Tibial artery (tissue), 4 donors: ENCODE data around the gene LRRC10B.
A peak's percentile ranks its signal among the peaks of the same experiment; 100 is the strongest.

Experiments
- DNase-seq, 2 donors: peaks; one replicate each; pipeline ENCODE4 v3.0.0-alpha.2; 2019
- H3K27ac ChIP-seq, 2 donors: fragments of 200-600 bp; sonication (generic) in 1 of 2; 1 replicate in 1 of 2; 2 replicates in 1 of 2; pipeline ENCODE4 v1.5.1; 2018 to 2019; ENCODE audit warnings: mild to moderate bottlenecking in 1 of 2
- H3K27me3 ChIP-seq, 2 donors: fragments of 200-600 bp; sonication (generic) in 1 of 2; one replicate each; pipeline versions ENCODE4 v1.5.1 to v1.6.0; 2016 to 2019
- H3K36me3 ChIP-seq, 3 donors: fragments of 200-600 bp; sonication (generic) in 2 of 3; one replicate each; pipeline ENCODE4 v1.5.1; 2016 to 2019; ENCODE audit warnings: mild to moderate bottlenecking in 2 of 3
- H3K4me1 ChIP-seq, 4 donors: fragments of 200-600 bp; sonication (generic) in 2 of 4; 1 replicate in 3 of 4; 2 replicates in 1 of 4; pipeline ENCODE4 v1.5.1; 2016 to 2019
- H3K4me3 ChIP-seq, 2 donors: fragments of 200-600 bp; sonication (generic) in 1 of 2; 1 replicate in 1 of 2; 2 replicates in 1 of 2; pipeline ENCODE4 v1.5.1; 2018 to 2019; ENCODE audit warnings: mild to moderate bottlenecking in 2 of 2
- H3K9me3 ChIP-seq, 3 donors: fragments of 200-600 bp; sonication (generic) in 1 of 3; one replicate each; pipeline ENCODE4 v1.5.1; 2016 to 2019
- intact Hi-C: fragments of 100-400 bp; cut with DNase I; formaldehyde crosslinking; loops from one replicate; pipeline ENCODE4 v1.15.0; 2023; ENCODE audit warnings: low total_unique reads
- TF ChIP-seq, protein P1 (sequence below), 2 experiments: fragments of 200-600 bp in 1 of 2; fragments of 450-650 bp in 1 of 2; IDR thresholded peaks; one replicate each; pipeline ENCODE4 v1.5.1; 2017 to 2019; ENCODE audit warnings: antibody characterized with exemption in 2 of 2, mild to moderate bottlenecking in 1 of 2, moderate library complexity in 1 of 2

Gene LRRC10B

DNA sequence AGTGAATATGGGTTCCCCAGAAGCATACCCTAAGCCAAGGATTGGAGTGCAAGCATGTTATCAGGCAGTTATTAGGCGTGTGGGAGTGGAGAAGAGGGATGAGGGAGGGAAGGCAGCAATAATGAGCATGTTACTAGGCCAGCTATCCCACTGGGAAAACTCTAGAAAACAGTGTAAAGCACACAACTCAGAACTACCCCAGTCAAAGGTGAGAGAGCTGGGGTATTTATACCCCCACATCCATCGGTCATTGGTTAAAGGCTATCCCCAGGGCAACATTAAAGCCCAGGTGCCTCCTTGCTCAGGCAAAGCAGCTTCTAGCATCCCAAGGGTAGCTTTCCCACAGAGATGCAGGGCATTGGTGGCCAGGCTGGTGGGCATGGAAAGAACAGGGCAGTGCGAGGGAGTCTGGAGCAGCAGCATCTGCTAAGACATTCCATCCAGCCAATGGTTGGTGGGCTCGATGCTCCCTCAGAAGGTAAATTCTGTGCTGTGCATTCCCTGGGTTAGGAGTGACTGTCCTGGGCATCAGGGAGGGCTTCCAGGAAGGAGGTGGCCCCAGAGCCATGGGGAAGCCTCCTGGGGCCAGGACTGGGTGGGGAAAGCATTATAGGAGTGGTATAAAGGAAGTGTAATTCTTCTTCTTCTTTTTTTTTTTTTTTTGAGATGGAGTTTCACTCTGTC lies 21.1 kb upstream of the LRRC10B start:
- no peak for DNase-seq
- peaks cover 0 to under 1% of the 10 kb centered on the region in 2 donors for H3K27me3 ChIP-seq
- no peaks in the 10 kb centered on the region for H3K9me3 ChIP-seq
- H3K36me3 ChIP-seq = peaks cover 0 to 12% (median 0%) of the 10 kb centered on the region in 3 donors
- intact Hi-C loops = no loop called here
- H3K27ac ChIP-seq = peak overlapping the region; percentile 83 to 88
- no peak overlapping the region for H3K4me3 ChIP-seq
- peaks cover 0 to 34% (median 25%) of the 10 kb centered on the region in 4 donors for H3K4me1 ChIP-seq
- TF ChIP-seq, protein P1, sequence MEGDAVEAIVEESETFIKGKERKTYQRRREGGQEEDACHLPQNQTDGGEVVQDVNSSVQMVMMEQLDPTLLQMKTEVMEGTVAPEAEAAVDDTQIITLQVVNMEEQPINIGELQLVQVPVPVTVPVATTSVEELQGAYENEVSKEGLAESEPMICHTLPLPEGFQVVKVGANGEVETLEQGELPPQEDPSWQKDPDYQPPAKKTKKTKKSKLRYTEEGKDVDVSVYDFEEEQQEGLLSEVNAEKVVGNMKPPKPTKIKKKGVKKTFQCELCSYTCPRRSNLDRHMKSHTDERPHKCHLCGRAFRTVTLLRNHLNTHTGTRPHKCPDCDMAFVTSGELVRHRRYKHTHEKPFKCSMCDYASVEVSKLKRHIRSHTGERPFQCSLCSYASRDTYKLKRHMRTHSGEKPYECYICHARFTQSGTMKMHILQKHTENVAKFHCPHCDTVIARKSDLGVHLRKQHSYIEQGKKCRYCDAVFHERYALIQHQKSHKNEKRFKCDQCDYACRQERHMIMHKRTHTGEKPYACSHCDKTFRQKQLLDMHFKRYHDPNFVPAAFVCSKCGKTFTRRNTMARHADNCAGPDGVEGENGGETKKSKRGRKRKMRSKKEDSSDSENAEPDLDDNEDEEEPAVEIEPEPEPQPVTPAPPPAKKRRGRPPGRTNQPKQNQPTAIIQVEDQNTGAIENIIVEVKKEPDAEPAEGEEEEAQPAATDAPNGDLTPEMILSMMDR (IDR thresholded peaks at IDR 0.05) = no peak

DNA sequence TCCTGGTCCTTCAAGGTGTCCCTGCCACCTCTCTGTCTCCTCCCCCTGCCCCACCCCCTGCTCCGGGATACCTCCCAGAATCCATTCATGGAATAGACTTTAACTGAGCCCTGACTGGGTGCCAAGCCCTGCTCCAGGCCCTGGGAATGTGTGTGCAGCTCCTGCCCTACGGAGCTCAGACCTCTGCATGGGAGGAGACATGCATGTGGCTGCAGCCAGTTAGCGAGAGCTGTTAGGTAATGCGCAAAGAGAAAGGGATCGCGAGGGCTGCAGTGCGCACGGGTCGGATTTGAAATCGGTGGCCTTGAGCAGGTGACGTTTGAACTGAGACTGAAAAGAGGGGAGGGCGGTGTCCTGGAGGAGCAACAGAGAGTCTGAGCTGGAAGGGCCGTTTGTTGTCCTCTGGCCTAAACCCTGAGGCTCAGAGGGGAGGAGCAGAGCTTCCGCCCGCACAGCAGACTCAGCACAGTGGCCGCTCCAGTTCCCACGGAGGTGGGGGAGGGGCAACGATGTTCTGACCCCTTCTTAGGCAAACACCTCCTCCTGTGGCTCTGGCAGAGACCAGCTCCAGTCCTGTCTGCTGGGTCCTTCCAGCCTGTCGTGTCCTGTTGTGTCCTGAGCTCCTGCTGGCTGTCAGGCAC lies 19.8 kb upstream of the LRRC10B start:
- H3K4me3 ChIP-seq = peak overlapping the region; percentile 32 to 48
- DNase-seq = peak; percentile 71 to 93
- no peaks in the 10 kb centered on the region for H3K27me3 ChIP-seq
- no peaks in the 10 kb centered on the region for H3K9me3 ChIP-seq
- intact Hi-C loops = no loop called here
- peaks cover 0 to 12% (median 0%) of the 10 kb centered on the region in 3 donors for H3K36me3 ChIP-seq
- H3K4me1 ChIP-seq = peaks cover 0 to 34% (median 25%) of the 10 kb centered on the region in 4 donors
- H3K27ac ChIP-seq = peak overlapping the region; percentile 83 to 88
- TF ChIP-seq, protein P1 (IDR thresholded peaks at IDR 0.05) = no peak

DNA sequence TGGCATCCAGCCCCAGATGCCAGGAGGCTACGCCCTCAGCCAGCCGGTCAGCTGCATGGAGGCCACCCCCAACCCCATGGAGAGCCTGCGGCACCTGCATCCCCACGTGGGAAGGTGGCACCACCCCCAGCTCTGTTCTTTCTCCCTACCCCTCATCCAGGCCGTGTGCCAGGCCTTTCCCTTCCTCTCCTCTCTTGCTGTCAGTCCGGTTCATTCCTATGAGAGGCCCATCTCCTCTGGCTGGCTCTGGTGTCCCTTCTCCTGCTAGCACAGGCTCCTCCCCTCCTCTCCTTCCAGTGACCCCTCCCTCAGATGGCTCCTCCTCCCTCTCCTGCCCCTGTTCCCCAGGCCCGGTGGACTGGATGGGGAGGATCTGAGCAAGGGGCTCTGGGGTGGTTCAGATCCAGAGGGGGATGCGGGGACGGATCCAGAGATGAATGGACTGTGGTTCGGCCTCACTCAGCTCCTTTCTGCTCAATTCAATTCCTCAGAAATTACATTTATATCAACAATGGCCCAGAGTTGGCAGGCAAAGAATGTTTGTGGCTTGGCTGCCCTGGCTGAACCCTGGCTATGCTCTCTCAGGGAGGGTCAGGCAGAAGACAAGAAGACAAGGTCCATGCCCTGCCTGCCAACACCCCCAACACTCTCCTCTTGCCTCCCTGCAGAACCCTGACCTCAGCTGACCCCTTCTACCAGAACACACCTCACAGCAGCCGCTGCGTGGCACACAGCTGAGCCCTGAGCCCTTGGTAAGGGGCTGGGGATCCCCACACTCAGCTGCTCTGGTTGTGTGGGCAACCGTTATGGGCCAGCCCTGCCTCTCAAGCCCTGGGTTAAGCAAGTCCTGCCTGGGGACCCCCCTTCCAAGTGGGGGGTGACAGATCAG lies 18.5 kb upstream of the LRRC10B start:
- Histone ChIP-seq H3K27me3 (no peaks in the 10 kb centered on the region), H3K9me3 (no peaks in the 10 kb centered on the region), H3K4me1 (peaks cover 0 to 34% (median 25%) of the 10 kb centered on the region in 4 donors), H3K4me3 (peak overlapping the region; percentile 32 to 48), H3K27ac (peak overlapping the region; percentile 83 to 88), H3K36me3 (peaks cover 0 to 12% (median 0%) of the 10 kb centered on the region in 3 donors)
- TF ChIP-seq, protein P1 (IDR thresholded peaks at IDR 0.05) = no peak
- DNase-seq = no peak
- intact Hi-C loops = no loop called here

DNA sequence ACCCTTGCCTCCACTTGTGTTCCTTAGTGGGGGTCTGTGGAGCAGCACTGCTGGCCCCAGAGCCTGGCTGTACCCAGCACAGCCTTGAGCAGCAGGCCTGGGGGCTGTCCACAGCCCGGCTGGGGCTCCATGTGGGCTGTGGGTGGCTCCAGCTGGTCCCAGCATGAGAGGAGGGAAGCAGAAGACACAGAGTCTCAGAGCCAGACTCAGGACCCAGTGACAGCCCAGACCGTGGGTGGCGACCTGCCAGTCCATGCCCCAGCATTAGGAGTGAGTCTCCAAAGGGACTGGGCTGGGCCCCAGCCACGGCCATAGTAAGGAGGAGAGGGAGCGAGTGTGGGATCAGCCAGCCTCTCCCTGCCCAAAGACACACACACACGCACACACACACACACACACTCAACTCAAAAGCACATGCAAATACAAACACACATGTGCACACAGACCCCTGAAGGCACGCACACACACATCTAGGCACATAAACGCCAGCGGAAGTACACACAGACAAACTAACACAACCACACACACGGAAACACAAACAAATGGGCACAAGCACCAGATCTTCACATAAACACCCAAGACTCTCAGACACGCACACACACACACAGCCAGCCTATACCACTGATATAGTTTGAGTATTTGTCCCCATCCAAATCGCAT lies 16.7 kb upstream of the LRRC10B start:
- peaks cover 0 to 7% (median 0%) of the 10 kb centered on the region in 3 donors for H3K36me3 ChIP-seq
- H3K4me3 ChIP-seq = no peak overlapping the region
- DNase-seq = no peak
- H3K4me1 ChIP-seq = peaks cover 0 to 34% (median 25%) of the 10 kb centered on the region in 4 donors
- intact Hi-C loops = no loop called here
- H3K9me3 ChIP-seq = no peaks in the 10 kb centered on the region
- no peak overlapping the region for H3K27ac ChIP-seq
- no peaks in the 10 kb centered on the region for H3K27me3 ChIP-seq
- TF ChIP-seq, protein P1 (IDR thresholded peaks at IDR 0.05) = no peak

DNA sequence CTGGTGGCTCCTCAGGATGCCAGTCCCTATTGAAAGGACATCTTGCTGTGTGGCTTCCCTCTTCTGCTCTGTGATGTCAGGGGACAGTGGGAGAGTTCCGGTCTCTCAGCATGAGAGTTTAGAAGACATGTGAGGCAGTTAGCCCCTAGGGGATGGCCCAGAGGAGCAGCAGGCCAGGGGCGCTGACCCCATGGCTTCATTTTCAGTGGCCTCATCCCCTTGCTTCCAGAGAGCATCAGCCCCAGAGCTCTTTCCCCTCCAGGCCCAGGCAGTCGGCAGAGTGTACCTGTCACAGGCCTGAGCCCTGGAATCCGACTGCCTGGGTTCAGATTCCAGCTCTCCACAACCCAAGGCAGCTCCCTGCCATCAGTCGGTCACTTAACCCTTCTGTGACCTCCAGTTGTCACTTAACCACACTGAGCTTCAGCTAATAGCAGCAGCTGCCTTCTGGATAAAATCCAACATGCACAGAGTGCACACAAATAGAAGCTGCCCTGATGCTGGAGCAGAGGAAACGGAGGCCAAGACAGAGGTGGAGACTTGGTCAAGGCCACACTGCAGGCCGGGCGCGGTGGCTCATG lies 14.1 kb upstream of the LRRC10B start:
- Histone ChIP-seq H3K27me3 (no peaks in the 10 kb centered on the region), H3K4me1 (peaks cover 0 to 15% (median 13%) of the 10 kb centered on the region in 4 donors), H3K36me3 (no peaks in the 10 kb centered on the region), H3K4me3 (no peak overlapping the region), H3K9me3 (no peaks in the 10 kb centered on the region), H3K27ac (peak overlapping the region in 1 of 2 donors; percentile 22)
- DNase-seq = no peak
- TF ChIP-seq, protein P1 (IDR thresholded peaks at IDR 0.05) = no peak
- intact Hi-C loops = no loop called here
